SU-DHL-6 (cell line): ENCODE results near the gene ZBTB21.

Source experiments
- H2AFZ ChIP-seq: fragments of 200-600 bp; sonication (generic); 2 replicates; pipeline ENCODE4 v1.6.1; 2014; ENCODE audit warnings: low read depth, mild to moderate bottlenecking, moderate library complexity, mixed read lengths, antibody characterized with exemption, low read length; ENCODE audit not compliant: severe bottlenecking
- H3F3A ChIP-seq: fragments of 200-600 bp; shearing (Covaris generic); 2 replicates; pipeline ENCODE4 v1.6.0; 2016; ENCODE audit warnings: antibody characterized with exemption, mild to moderate bottlenecking; ENCODE audit not compliant: insufficient read depth
- H3K27ac ChIP-seq: fragments of 200-600 bp; sonication (generic); 2 replicates; pipeline ENCODE4 v1.5.1; 2016; ENCODE audit warnings: low read depth, mild to moderate bottlenecking, low read length, moderate library complexity, mixed read lengths
- H3K27me3 ChIP-seq: fragments of 200-600 bp; sonication (generic), shearing (Covaris generic); 2 replicates; pipeline ENCODE4 v1.6.0; 2014; ENCODE audit warnings: mild to moderate bottlenecking, low read length
- H3K36me3 ChIP-seq: fragments of 200-600 bp; sonication (generic); 2 replicates; pipeline ENCODE4 v1.6.1; 2014; ENCODE audit warnings: mild to moderate bottlenecking, low read length, mixed read lengths
- H3K4me2 ChIP-seq: fragments of 300-600, 200-600 bp; shearing (Covaris generic), sonication (generic); 2 replicates; pipeline ENCODE4 v1.6.0; 2014; ENCODE audit warnings: low read length, low read depth, mild to moderate bottlenecking; ENCODE audit not compliant: poor library complexity, severe bottlenecking
- H3K4me3 ChIP-seq: fragments of 200-600 bp; sonication (generic); 2 replicates; pipeline ENCODE4 v1.5.1; 2014; ENCODE audit warnings: antibody characterized with exemption, low read length, mild to moderate bottlenecking, mixed read lengths; ENCODE audit not compliant: insufficient read depth, poor library complexity, severe bottlenecking
- H3K79me2 ChIP-seq: fragments of 200-600 bp; sonication (generic); 2 replicates; pipeline ENCODE4 v1.6.1; 2014; ENCODE audit warnings: mild to moderate bottlenecking, low read length, moderate library complexity; ENCODE audit not compliant: insufficient read depth
- H3K9ac ChIP-seq: fragments of 200-600 bp; sonication (generic); 2 replicates; pipeline ENCODE4 v1.7.0; 2014; ENCODE audit warnings: mild to moderate bottlenecking, low read length
- H3K9me2 ChIP-seq: fragments of 200-600 bp; sonication (generic); replicated peaks from 2 replicates; pipeline ENCODE4 v1.6.1; 2014; ENCODE audit warnings: low read length; ENCODE audit not compliant: insufficient read depth
- H3K9me3 ChIP-seq: fragments of 200-600 bp; sonication (generic); 2 replicates; pipeline ENCODE4 v1.6.1; 2014; ENCODE audit warnings: low read length, mixed read lengths; ENCODE audit not compliant: insufficient read depth
- H4K20me1 ChIP-seq: fragments of 200-600 bp; sonication (generic); 2 replicates; pipeline ENCODE4 v1.6.1; 2014; ENCODE audit warnings: low read depth, mild to moderate bottlenecking, antibody characterized with exemption, low read length, moderate library complexity, mixed read lengths
- CTCF ChIP-seq: fragments of 200-600 bp; sonication (generic); IDR thresholded peaks from one replicate; pipeline ENCODE4 v1.5.1; 2017; ENCODE audit warnings: antibody characterized with exemption, mild to moderate bottlenecking, low read length, moderate library complexity; ENCODE audit not compliant: insufficient read depth, poor library complexity, severe bottlenecking
- EZH2phosphoT487 ChIP-seq: fragments of 200-600 bp; sonication (generic), shearing (Covaris generic); conservative IDR thresholded peaks from 2 replicates; pipeline ENCODE4 v1.6.1; 2018; ENCODE audit warnings: mild to moderate bottlenecking, antibody characterized with exemption, low read length, moderate library complexity, mixed read lengths

The ZBTB21 gene

GRCh38 chr21:42058631-42059111 lies 48.5 kb upstream of the ZBTB21 start:
- no peaks in the 10 kb centered on the region for H3K27me3 ChIP-seq
- no peaks in the 10 kb centered on the region for H3K9me2 ChIP-seq
- H3K9ac ChIP-seq, result no peak overlapping the region
- H3K4me3 ChIP-seq, result no peak overlapping the region
- no peaks in the 10 kb centered on the region for H3K79me2 ChIP-seq
- H3K9me3 ChIP-seq, result no peaks in the 10 kb centered on the region
- no peak for TF ChIP-seq EZH2phosphoT487
- TF ChIP-seq CTCF, result no peak
- no peaks in the 10 kb centered on the region for H3K36me3 ChIP-seq
- H3F3A ChIP-seq, result peaks cover 26% of the 10 kb centered on the region
- H2AFZ ChIP-seq, result no peak overlapping the region
- H3K27ac ChIP-seq, result no peak overlapping the region
- no peak overlapping the region for H3K4me2 ChIP-seq
- H4K20me1 ChIP-seq, result no peaks in the 10 kb centered on the region

GRCh38 chr21:42057851-42058437 lies 47.8 kb upstream of the ZBTB21 start:
- H3K36me3 ChIP-seq, result no peaks in the 10 kb centered on the region
- no peaks in the 10 kb centered on the region for H3K27me3 ChIP-seq
- no peak overlapping the region for H3K4me2 ChIP-seq
- TF ChIP-seq EZH2phosphoT487 (no peak), CTCF (no peak)
- no peaks in the 10 kb centered on the region for H3K9me3 ChIP-seq
- H3K9me2 ChIP-seq, result no peaks in the 10 kb centered on the region
- no peak overlapping the region for H3K27ac ChIP-seq
- no peaks in the 10 kb centered on the region for H3K79me2 ChIP-seq
- no peaks in the 10 kb centered on the region for H4K20me1 ChIP-seq
- H3K4me3 ChIP-seq, result no peak overlapping the region
- H3F3A ChIP-seq, result peaks cover 19% of the 10 kb centered on the region
- no peak overlapping the region for H3K9ac ChIP-seq
- no peak overlapping the region for H2AFZ ChIP-seq

GRCh38 chr21:42056996-42057689 lies 47.0 kb upstream of the ZBTB21 start:
- H3K9ac ChIP-seq, result no peak overlapping the region
- H3F3A ChIP-seq, result peaks cover 12% of the 10 kb centered on the region
- no peak for TF ChIP-seq CTCF
- TF ChIP-seq EZH2phosphoT487, result no peak
- H3K79me2 ChIP-seq, result no peaks in the 10 kb centered on the region
- H4K20me1 ChIP-seq, result no peaks in the 10 kb centered on the region
- no peaks in the 10 kb centered on the region for H3K9me3 ChIP-seq
- no peak overlapping the region for H3K4me3 ChIP-seq
- H3K36me3 ChIP-seq, result no peaks in the 10 kb centered on the region
- no peak overlapping the region for H2AFZ ChIP-seq
- no peaks in the 10 kb centered on the region for H3K9me2 ChIP-seq
- no peaks in the 10 kb centered on the region for H3K27me3 ChIP-seq
- H3K4me2 ChIP-seq, result no peak overlapping the region
- H3K27ac ChIP-seq, result no peak overlapping the region
